Stomach (tissue), 4 donors: Measurements from ENCODE around the gene PPP2R3B.

Experiments used
- EP300 ChIP-seq: sonication (generic); formaldehyde crosslinking; IDR thresholded peaks from one replicate; pipeline ENCODE4 v1.6.1; 2017; ENCODE audit warnings: antibody characterized with exemption
- POLR2A ChIP-seq, 4 donors: fragments of 450-650 bp; IDR thresholded peaks; one replicate each; pipeline ENCODE4 v1.6.1; 2016; ENCODE audit warnings: antibody characterized with exemption in 4 of 4, control low read depth in 2 of 4, mild to moderate bottlenecking in 1 of 4, moderate library complexity in 1 of 4
- TF ChIP-seq, protein P1 (sequence below), 7 experiments: fragments of 450-650 bp in 4 of 7; fragments of 200-600 bp in 3 of 7; sonication (generic) in 3 of 7; IDR thresholded peaks; one replicate each; pipeline ENCODE4 v1.5.1; 2016 to 2019; ENCODE audit warnings: antibody characterized with exemption in 7 of 7, control low read depth in 2 of 7, mild to moderate bottlenecking in 1 of 7

DNA sequence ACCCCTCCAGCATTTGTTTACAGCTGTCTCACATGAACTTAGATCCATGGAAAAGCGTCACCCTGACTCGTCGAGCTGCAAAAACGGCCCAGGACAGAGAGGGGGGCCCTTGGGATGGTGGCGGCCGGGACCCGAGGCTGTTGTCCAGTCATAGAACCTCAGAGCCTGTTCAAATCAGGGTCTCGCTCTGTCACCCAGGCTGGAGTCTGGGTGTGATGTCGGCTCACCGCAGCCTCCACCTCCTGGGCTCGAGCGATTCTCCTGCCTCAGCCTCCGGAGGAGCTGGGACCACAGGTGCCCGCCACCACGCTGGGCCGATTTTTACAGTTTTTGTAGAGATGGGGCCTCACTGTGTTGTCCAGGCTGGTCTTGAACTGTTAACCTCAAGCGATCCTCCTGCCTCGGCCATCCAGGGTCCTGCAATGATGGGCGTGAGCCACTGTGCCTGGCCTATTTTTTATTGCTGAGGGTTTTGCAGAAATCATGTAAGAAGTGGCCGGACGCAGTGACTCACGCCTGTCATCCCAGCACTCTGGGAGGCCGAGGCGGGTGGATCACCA, 42.6 kb upstream of the PPP2R3B start:
- TF ChIP-seq, protein P1, sequence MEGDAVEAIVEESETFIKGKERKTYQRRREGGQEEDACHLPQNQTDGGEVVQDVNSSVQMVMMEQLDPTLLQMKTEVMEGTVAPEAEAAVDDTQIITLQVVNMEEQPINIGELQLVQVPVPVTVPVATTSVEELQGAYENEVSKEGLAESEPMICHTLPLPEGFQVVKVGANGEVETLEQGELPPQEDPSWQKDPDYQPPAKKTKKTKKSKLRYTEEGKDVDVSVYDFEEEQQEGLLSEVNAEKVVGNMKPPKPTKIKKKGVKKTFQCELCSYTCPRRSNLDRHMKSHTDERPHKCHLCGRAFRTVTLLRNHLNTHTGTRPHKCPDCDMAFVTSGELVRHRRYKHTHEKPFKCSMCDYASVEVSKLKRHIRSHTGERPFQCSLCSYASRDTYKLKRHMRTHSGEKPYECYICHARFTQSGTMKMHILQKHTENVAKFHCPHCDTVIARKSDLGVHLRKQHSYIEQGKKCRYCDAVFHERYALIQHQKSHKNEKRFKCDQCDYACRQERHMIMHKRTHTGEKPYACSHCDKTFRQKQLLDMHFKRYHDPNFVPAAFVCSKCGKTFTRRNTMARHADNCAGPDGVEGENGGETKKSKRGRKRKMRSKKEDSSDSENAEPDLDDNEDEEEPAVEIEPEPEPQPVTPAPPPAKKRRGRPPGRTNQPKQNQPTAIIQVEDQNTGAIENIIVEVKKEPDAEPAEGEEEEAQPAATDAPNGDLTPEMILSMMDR (IDR thresholded peaks at IDR 0.05), result no peak
- no peak for TF ChIP-seq EP300
- TF ChIP-seq POLR2A (IDR thresholded peaks at IDR 0.05), result no peak
